ENCODE data around the gene ATP5ME. TPM values are rescaled to one million over a fixed set of nuclear protein-coding genes. Genes with fewer than 3 reads are reported as not detected.

ATP5ME gene
- total and polyA plus RNA-seq, 2 donors (not counting 1 experiment from before 2014, with no cell fraction given) = 257 to 356 TPM

- Histone ChIP-seq H3K4me3 (replicated peaks in 1 of 4; ENCODE audit: control extremely low read depth in 1 of 4, insufficient read depth in 1 of 4, low read depth in 3 of 4, low read length in 4 of 4) (no peak overlapping the region), H3K4me2 (ENCODE audit: extremely low read depth, insufficient read depth, low read length) (no peak overlapping the region), H3K9me3 (ENCODE audit: control insufficient read depth, insufficient read depth, low read depth, low read length) (no peaks in the 10 kb centered on the region)
Observed at GRCh38 chr4:678331-679103, 4.4 kb upstream of the ATP5ME start.

GRCh38 chr4:677431-678293 is 3.6 kb upstream of the ATP5ME start:
- H3K27me3 ChIP-seq (ENCODE audit: control insufficient read depth, insufficient read depth, low read length) = no peaks in the 10 kb centered on the region
- peaks cover 2% of the 10 kb centered on the region for H3K36me3 ChIP-seq (ENCODE audit: control insufficient read depth, insufficient read depth, low read length)
- TF ChIP-seq, protein P1, sequence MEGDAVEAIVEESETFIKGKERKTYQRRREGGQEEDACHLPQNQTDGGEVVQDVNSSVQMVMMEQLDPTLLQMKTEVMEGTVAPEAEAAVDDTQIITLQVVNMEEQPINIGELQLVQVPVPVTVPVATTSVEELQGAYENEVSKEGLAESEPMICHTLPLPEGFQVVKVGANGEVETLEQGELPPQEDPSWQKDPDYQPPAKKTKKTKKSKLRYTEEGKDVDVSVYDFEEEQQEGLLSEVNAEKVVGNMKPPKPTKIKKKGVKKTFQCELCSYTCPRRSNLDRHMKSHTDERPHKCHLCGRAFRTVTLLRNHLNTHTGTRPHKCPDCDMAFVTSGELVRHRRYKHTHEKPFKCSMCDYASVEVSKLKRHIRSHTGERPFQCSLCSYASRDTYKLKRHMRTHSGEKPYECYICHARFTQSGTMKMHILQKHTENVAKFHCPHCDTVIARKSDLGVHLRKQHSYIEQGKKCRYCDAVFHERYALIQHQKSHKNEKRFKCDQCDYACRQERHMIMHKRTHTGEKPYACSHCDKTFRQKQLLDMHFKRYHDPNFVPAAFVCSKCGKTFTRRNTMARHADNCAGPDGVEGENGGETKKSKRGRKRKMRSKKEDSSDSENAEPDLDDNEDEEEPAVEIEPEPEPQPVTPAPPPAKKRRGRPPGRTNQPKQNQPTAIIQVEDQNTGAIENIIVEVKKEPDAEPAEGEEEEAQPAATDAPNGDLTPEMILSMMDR (conservative IDR thresholded peaks at IDR 0.05 in 1 of 2, IDR thresholded peaks at IDR 0.05 in 1 of 2; ENCODE audit: low read depth in 1 of 2, low read length in 2 of 2) = no peak
- no peak for TF ChIP-seq EZH2 (IDR thresholded peaks at IDR 0.05; ENCODE audit: low read length, missing control alignments)
- no peak overlapping the region for H3K4me2 ChIP-seq (ENCODE audit: extremely low read depth, insufficient read depth, low read length)
- H3K9ac ChIP-seq (ENCODE audit: insufficient read depth, low read length) = no peak overlapping the region
- H3K4me3 ChIP-seq (replicated peaks in 1 of 4; ENCODE audit: control extremely low read depth in 1 of 4, insufficient read depth in 1 of 4, low read depth in 3 of 4, low read length in 4 of 4) = no peak overlapping the region
- H3K79me2 ChIP-seq (ENCODE audit: control insufficient read depth, insufficient read depth, low read length) = peaks cover 13% of the 10 kb centered on the region
- H3K4me1 ChIP-seq (ENCODE audit: control insufficient read depth, extremely low read depth, insufficient read depth, low read length) = peaks cover 4% of the 10 kb centered on the region
- no peaks in the 10 kb centered on the region for H4K20me1 ChIP-seq (ENCODE audit: control insufficient read depth, extremely low read depth, insufficient read depth, low read length)
- H2AFZ ChIP-seq (ENCODE audit: low read length) = no peak overlapping the region
- no peak overlapping the region for H3K27ac ChIP-seq (ENCODE audit: insufficient read depth, low read length)
- no peak for DNase-seq (ENCODE audit: low read depth in 2 of 2)
- no peaks in the 10 kb centered on the region for H3K9me3 ChIP-seq (ENCODE audit: control insufficient read depth, insufficient read depth, low read depth, low read length)

More at GRCh38 chr4:678331-679103, 4.4 kb upstream of the ATP5ME start:
- Histone ChIP-seq H3K9ac (ENCODE audit: insufficient read depth, low read length) (no peak overlapping the region), H2AFZ (ENCODE audit: low read length) (no peak overlapping the region), H3K36me3 (ENCODE audit: control insufficient read depth, insufficient read depth, low read length) (peaks cover 2% of the 10 kb centered on the region), H3K27ac (ENCODE audit: insufficient read depth, low read length) (no peak overlapping the region), H4K20me1 (ENCODE audit: control insufficient read depth, extremely low read depth, insufficient read depth, low read length) (no peaks in the 10 kb centered on the region), H3K27me3 (ENCODE audit: control insufficient read depth, insufficient read depth, low read length) (no peaks in the 10 kb centered on the region), H3K79me2 (ENCODE audit: control insufficient read depth, insufficient read depth, low read length) (peaks cover 7% of the 10 kb centered on the region), H3K4me1 (ENCODE audit: control insufficient read depth, extremely low read depth, insufficient read depth, low read length) (no peaks in the 10 kb centered on the region)
- no peak for DNase-seq (ENCODE audit: low read depth in 2 of 2)
- TF ChIP-seq, protein P1 (conservative IDR thresholded peaks at IDR 0.05 in 1 of 2, IDR thresholded peaks at IDR 0.05 in 1 of 2; ENCODE audit: low read depth in 1 of 2, low read length in 2 of 2) = no peak
- no peak for TF ChIP-seq EZH2 (IDR thresholded peaks at IDR 0.05; ENCODE audit: low read length, missing control alignments)

- H3K27ac ChIP-seq (ENCODE audit: insufficient read depth, low read length) = no peak overlapping the region
- H3K36me3 ChIP-seq (ENCODE audit: control insufficient read depth, insufficient read depth, low read length) = peaks cover 5% of the 10 kb centered on the region
- H3K27me3 ChIP-seq (ENCODE audit: control insufficient read depth, insufficient read depth, low read length) = no peaks in the 10 kb centered on the region
- H3K9ac ChIP-seq (ENCODE audit: insufficient read depth, low read length) = no peak overlapping the region
- DNase-seq (ENCODE audit: low read depth in 2 of 2) = no peak
- H3K4me2 ChIP-seq (ENCODE audit: extremely low read depth, insufficient read depth, low read length) = no peak overlapping the region
- no peak overlapping the region for H3K4me3 ChIP-seq (replicated peaks in 1 of 4; ENCODE audit: control extremely low read depth in 1 of 4, insufficient read depth in 1 of 4, low read depth in 3 of 4, low read length in 4 of 4)
- TF ChIP-seq EZH2 (IDR thresholded peaks at IDR 0.05; ENCODE audit: low read length, missing control alignments) = no peak
- TF ChIP-seq, protein P1 (conservative IDR thresholded peaks at IDR 0.05 in 1 of 2, IDR thresholded peaks at IDR 0.05 in 1 of 2; ENCODE audit: low read depth in 1 of 2, low read length in 2 of 2) = no peak
- peaks cover 13% of the 10 kb centered on the region for H3K79me2 ChIP-seq (ENCODE audit: control insufficient read depth, insufficient read depth, low read length)
- H3K4me1 ChIP-seq (ENCODE audit: control insufficient read depth, extremely low read depth, insufficient read depth, low read length) = peaks cover 4% of the 10 kb centered on the region
- no peaks in the 10 kb centered on the region for H4K20me1 ChIP-seq (ENCODE audit: control insufficient read depth, extremely low read depth, insufficient read depth, low read length)
- no peaks in the 10 kb centered on the region for H3K9me3 ChIP-seq (ENCODE audit: control insufficient read depth, insufficient read depth, low read depth, low read length)
- H2AFZ ChIP-seq (ENCODE audit: low read length) = no peak overlapping the region
Observed at GRCh38 chr4:676871-677235, 2.8 kb upstream of the ATP5ME start.

Data from fibroblast of lung (primary cell).